Stimulated activated CD4-positive, alpha-beta T cell treated with anti-CD3 and anti-CD28 coated beads, Interleukin-12 subunit alpha, Interleukin-12 subunit beta, amount 100 ng/mL, for 4 hours (primary cell): ENCODE results near the gene CD93.

ENCODE experiments used
- DNase-seq: peaks from one replicate; pipeline ENCODE4 v3.0.0-alpha.2; 2020

The CD93 gene

DNA sequence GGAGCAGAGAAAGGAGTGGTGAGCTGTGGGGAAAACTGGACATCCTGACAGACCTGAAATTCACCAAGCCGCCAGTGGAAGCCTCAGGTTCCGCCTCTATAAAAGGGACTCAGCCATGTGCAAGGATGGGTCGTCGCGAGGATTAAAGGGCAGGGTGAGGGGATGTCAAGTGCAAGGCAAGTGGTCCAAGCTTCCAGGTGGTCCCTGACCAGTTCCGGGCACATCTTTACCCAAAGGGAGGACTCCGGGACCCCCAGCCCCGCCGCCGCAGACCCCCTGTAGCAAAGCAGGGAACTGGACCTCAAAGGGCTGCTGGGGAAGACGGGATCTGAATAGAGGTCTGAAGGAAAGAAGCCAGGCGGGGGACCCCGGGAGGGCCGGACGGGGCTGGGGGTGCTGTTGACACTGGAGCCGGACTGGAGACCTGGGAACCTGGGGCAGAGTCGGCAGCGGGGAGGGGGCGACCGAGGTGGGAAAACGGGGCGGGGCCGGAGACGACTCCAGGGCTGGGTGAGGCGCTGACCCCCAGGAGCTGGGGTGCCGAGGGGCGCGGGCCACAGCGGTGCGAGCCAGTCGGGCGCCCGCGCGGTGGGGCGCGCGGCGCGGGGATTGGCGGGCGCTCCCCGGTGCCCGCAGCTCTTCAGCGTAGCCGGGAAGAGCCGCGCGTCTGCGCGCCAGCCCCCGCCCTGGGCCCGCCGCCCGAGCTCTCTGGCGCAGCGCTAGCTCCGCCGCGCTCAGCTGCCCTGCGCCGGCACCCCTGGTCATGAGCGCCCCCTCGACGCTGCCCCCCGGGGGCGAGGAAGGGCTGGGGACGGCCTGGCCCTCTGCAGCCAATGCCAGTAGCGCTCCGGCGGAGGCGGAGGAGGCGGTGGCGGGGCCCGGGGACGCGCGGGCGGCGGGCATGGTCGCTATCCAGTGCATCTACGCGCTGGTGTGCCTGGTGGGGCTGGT lies 51.1 kb downstream of the CD93 start, which contains the start of gene SSTR4:
SSTR4 (plus strand) TSS at position 592 of the 951 bp plus-strand sequence; CDS start at position 764, 172 bp downstream.
- no peak for DNase-seq

DNA sequence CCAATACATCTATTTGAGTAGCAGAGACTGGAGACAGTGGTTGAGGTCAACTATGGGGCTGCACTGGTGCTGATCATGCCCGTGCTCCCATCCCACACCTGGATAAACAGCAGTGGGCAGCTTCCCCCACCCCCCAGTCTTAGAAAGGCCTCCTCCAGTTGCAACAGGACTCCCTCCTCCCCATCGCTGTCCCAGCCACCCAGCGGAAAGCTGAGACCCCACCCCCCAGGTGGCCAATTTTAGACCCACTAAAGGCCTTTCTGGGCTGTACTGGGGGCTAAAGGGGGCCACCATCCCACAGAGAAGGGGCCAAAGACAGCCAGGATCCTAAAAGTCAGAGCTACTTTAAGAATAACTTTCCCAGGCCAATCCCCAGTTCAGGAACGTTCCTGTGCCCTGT lies 52.2 kb downstream of the CD93 start:
- DNase-seq: no peak

DNA sequence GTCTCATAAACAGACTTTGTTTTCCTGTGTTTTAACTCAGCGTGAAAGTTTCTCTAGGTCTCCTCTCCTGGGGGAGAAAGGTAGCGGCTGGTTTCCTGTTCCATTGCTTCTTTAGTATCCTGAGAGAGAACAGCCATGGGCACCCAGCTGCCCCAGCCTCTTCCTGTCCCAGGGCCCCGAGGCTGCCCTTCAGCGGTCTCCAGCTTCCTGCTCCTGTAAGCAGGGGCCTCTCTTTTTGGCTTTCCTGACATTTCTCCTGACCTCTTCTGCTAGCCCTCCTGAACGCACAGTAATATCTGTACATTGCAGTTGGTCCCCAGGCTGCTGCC lies 53.4 kb downstream of the CD93 start:
- no peak for DNase-seq

DNA sequence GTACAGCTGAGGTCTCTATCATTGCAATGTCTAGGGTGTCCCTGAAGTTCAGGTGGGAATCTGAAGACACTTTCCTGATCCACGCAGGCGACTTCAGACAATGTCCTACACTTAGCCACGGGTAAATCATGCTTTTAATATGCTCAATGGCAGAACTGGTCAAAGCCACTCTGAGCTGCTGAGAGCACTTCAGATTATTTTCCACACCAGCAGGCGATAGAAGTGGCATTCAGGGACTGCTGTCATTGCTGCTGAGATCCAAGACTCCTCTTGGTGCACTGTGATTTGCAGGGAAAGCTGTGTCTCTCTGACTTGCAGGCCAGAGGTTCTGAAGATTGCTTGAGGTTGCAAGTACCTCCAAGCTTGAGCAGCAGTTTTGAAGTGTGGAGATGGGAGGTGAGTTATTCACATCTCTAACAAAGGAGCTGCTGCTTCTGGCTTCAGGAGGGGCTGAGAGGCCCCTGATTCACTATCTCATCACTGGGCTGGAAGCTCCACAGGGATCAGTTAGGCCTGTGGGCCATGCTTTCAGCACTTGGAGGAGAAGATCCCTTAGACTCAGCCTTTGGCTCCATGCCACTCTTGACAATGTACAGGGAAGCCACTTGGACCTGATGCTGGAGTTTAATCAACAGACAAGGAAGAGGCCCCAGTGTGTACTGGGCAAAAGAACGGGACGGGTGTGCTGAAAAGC lies 53.9 kb downstream of the CD93 start:
- DNase-seq: no peak

DNA sequence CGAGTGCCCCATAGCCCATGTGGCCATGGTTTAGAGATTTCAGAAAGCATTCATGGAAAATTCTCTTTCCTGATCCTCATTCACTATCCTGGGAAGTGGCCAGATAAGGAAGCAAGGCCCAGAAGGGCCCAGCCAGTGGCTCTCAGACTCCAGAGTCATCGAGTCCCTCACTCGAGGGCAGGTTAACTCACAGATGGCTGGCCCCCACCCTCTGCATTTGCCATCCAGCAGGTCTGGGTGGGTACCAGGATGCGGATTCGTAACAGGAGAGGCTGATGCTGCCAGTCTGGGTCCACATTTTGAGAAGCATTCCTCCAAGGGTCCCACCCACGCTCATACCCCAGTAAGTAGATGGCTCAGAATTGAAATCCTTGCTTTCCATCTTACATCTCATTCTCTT lies 54.8 kb downstream of the CD93 start:
- DNase-seq: no peak
